ENCODE measurements around the gene SGK2. TPM values are rescaled to one million over a fixed set of nuclear protein-coding genes. Genes with fewer than 3 reads are reported as not detected.

Gene SGK2
- total and polyA plus RNA-seq, 2 experiments from 2014 or later = 0.42 TPM; not detected in 1

DNA sequence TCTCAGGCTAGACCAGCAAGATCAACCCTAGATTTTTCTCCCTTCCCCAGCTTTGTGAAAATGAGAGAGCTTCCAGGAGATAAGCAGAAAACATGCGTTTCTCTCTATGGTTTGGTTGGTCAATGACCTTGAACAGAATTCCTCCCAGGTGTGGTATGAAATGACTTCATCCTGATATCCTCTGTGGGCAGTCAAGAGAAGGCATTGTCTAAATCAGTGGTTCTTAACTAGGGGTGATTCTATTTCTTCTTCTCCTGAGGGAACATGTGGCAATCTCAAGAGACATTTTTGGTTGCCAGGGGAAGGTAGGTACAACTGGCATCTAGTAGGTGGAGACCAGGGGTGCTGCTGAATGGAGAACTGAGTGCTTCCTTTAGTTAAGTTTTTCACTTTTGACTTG lies 44.3 kb downstream of the SGK2 start (continued):
- TF ChIP-seq, protein P1, sequence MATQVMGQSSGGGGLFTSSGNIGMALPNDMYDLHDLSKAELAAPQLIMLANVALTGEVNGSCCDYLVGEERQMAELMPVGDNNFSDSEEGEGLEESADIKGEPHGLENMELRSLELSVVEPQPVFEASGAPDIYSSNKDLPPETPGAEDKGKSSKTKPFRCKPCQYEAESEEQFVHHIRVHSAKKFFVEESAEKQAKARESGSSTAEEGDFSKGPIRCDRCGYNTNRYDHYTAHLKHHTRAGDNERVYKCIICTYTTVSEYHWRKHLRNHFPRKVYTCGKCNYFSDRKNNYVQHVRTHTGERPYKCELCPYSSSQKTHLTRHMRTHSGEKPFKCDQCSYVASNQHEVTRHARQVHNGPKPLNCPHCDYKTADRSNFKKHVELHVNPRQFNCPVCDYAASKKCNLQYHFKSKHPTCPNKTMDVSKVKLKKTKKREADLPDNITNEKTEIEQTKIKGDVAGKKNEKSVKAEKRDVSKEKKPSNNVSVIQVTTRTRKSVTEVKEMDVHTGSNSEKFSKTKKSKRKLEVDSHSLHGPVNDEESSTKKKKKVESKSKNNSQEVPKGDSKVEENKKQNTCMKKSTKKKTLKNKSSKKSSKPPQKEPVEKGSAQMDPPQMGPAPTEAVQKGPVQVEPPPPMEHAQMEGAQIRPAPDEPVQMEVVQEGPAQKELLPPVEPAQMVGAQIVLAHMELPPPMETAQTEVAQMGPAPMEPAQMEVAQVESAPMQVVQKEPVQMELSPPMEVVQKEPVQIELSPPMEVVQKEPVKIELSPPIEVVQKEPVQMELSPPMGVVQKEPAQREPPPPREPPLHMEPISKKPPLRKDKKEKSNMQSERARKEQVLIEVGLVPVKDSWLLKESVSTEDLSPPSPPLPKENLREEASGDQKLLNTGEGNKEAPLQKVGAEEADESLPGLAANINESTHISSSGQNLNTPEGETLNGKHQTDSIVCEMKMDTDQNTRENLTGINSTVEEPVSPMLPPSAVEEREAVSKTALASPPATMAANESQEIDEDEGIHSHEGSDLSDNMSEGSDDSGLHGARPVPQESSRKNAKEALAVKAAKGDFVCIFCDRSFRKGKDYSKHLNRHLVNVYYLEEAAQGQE (IDR thresholded peaks at IDR 0.05; ENCODE audit: unreplicated experiment) = no peak

DNA sequence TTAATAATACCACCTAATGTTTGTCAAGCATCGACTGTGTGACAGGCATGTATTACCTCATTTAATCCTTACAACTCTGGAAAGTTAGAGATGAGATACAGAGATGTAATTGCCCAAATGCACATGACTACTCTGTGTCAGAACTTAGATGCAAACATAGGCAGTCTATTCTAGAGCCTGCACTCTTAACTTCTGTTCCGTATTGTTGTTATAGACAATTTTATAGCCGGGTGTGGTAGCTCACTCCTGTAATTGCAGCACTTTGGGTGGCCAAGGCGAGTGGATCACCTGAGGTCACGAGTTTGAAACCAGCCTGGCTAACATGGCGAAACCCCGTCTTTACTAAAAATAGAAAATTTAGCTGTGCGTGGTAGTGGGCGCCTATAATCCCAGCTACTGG lies 46.9 kb downstream of the SGK2 start:
- no peaks in the 10 kb centered on the region for H3K4me1 Mint-ChIP-seq
- H3K27ac ChIP-seq (ENCODE audit: low read depth) = no peak overlapping the region
- H3K27me3 ChIP-seq (ENCODE audit: insufficient read depth) = no peaks in the 10 kb centered on the region
- ATAC-seq (no peak), DNase-seq (ENCODE audit: low spot score) (no peak)
- H4K20me1 ChIP-seq (replicated peaks; ENCODE audit: insufficient read depth) = no peaks in the 10 kb centered on the region
- no peak overlapping the region for H3K27ac Mint-ChIP-seq
- peaks cover 42% of the 10 kb centered on the region for H3K36me3 Mint-ChIP-seq (ENCODE audit: low read depth)
- H3K4me1 ChIP-seq (ENCODE audit: insufficient read depth) = no peaks in the 10 kb centered on the region
- H3K79me2 ChIP-seq (replicated peaks; ENCODE audit: insufficient read depth) = no peaks in the 10 kb centered on the region
- no peaks in the 10 kb centered on the region for H3K9me2 ChIP-seq (ENCODE audit: insufficient read depth)
- H3K4me3 ChIP-seq = no peak overlapping the region
- H3K4me3 Mint-ChIP-seq = no peak overlapping the region
- H3F3A ChIP-seq (replicated peaks; ENCODE audit: low read depth) = no peaks in the 10 kb centered on the region
- H3K4me2 ChIP-seq = no peak overlapping the region
- no peaks in the 10 kb centered on the region for H3K27me3 Mint-ChIP-seq (ENCODE audit: insufficient read depth, low read depth, poor library complexity)
- H2AFZ ChIP-seq = no peak overlapping the region
- H3K9me3 Mint-ChIP-seq = peaks cover 4% of the 10 kb centered on the region; the same call in 1 of the 3 replicates
- H3K36me3 ChIP-seq (ENCODE audit: insufficient read depth) = peaks cover 13% of the 10 kb centered on the region
- TF ChIP-seq ZNF114 (CRISPR knock-in tag; IDR thresholded peaks at IDR 0.05) = no peak
- no peak for TF ChIP-seq ZNF331 (CRISPR knock-in tag; IDR thresholded peaks at IDR 0.05; ENCODE audit: low read depth)
- TF ChIP-seq, protein P1 (IDR thresholded peaks at IDR 0.05; ENCODE audit: unreplicated experiment) = no peak
- TF ChIP-seq CREB1 (CRISPR knock-in tag; IDR thresholded peaks at IDR 0.05; ENCODE audit: low read depth) = no peak
- TF ChIP-seq, protein P2, sequence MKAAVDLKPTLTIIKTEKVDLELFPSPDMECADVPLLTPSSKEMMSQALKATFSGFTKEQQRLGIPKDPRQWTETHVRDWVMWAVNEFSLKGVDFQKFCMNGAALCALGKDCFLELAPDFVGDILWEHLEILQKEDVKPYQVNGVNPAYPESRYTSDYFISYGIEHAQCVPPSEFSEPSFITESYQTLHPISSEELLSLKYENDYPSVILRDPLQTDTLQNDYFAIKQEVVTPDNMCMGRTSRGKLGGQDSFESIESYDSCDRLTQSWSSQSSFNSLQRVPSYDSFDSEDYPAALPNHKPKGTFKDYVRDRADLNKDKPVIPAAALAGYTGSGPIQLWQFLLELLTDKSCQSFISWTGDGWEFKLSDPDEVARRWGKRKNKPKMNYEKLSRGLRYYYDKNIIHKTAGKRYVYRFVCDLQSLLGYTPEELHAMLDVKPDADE (IDR thresholded peaks at IDR 0.05) = no peak
- TF ChIP-seq, protein P3, sequence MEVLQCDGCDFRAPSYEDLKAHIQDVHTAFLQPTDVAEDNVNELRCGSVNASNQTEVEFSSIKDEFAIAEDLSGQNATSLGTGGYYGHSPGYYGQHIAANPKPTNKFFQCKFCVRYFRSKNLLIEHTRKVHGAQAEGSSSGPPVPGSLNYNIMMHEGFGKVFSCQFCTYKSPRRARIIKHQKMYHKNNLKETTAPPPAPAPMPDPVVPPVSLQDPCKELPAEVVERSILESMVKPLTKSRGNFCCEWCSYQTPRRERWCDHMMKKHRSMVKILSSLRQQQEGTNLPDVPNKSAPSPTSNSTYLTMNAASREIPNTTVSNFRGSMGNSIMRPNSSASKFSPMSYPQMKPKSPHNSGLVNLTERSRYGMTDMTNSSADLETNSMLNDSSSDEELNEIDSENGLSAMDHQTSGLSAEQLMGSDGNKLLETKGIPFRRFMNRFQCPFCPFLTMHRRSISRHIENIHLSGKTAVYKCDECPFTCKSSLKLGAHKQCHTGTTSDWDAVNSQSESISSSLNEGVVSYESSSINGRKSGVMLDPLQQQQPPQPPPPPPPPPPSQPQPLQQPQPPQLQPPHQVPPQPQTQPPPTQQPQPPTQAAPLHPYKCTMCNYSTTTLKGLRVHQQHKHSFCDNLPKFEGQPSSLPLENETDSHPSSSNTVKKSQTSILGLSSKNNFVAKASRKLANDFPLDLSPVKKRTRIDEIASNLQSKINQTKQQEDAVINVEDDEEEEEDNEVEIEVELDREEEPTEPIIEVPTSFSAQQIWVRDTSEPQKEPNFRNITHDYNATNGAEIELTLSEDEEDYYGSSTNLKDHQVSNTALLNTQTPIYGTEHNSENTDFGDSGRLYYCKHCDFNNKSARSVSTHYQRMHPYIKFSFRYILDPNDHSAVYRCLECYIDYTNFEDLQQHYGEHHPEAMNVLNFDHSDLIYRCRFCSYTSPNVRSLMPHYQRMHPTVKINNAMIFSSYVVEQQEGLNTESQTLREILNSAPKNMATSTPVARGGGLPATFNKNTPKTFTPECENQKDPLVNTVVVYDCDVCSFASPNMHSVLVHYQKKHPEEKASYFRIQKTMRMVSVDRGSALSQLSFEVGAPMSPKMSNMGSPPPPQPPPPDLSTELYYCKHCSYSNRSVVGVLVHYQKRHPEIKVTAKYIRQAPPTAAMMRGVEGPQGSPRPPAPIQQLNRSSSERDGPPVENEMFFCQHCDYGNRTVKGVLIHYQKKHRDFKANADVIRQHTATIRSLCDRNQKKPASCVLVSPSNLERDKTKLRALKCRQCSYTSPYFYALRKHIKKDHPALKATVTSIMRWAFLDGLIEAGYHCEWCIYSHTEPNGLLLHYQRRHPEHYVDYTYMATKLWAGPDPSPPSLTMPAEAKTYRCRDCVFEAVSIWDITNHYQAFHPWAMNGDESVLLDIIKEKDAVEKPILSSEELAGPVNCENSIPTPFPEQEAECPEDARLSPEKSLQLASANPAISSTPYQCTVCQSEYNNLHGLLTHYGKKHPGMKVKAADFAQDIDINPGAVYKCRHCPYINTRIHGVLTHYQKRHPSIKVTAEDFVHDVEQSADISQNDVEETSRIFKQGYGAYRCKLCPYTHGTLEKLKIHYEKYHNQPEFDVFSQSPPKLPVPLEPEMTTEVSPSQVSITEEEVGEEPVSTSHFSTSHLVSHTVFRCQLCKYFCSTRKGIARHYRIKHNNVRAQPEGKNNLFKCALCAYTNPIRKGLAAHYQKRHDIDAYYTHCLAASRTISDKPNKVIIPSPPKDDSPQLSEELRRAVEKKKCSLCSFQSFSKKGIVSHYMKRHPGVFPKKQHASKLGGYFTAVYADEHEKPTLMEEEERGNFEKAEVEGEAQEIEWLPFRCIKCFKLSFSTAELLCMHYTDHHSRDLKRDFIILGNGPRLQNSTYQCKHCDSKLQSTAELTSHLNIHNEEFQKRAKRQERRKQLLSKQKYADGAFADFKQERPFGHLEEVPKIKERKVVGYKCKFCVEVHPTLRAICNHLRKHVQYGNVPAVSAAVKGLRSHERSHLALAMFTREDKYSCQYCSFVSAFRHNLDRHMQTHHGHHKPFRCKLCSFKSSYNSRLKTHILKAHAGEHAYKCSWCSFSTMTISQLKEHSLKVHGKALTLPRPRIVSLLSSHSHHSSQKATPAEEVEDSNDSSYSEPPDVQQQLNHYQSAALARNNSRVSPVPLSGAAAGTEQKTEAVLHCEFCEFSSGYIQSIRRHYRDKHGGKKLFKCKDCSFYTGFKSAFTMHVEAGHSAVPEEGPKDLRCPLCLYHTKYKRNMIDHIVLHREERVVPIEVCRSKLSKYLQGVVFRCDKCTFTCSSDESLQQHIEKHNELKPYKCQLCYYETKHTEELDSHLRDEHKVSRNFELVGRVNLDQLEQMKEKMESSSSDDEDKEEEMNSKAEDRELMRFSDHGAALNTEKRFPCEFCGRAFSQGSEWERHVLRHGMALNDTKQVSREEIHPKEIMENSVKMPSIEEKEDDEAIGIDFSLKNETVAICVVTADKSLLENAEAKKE (CRISPR knock-in tag; IDR thresholded peaks at IDR 0.05) = no peak
- TF ChIP-seq STAT1 (IDR thresholded peaks at IDR 0.05; ENCODE audit: unreplicated experiment) = no peak
- TF ChIP-seq EZH2phosphoT487 (IDR thresholded peaks at IDR 0.05; ENCODE audit: unreplicated experiment) = no peak
- no peak for TF ChIP-seq NANOG (IDR thresholded peaks at IDR 0.05; ENCODE audit: borderline replicate concordance)
- TF ChIP-seq POLR2AphosphoS5 (IDR thresholded peaks at IDR 0.05; ENCODE audit: low read depth) = no peak
- no peak for TF ChIP-seq EZH2 (IDR thresholded peaks at IDR 0.05; ENCODE audit: low read depth, unreplicated experiment)
- TF ChIP-seq JUNB (IDR thresholded peaks at IDR 0.05; ENCODE audit: unreplicated experiment) = no peak

Measured in GM23338 (cell line).